Measurements from ENCODE around the gene AKAP6.
"Not testable (repeated sequence)": the region's sequence is repeated elsewhere in the genome, so short reads cannot be mapped to it uniquely, and the experiment has no call there.

AKAP6 gene

DNA sequence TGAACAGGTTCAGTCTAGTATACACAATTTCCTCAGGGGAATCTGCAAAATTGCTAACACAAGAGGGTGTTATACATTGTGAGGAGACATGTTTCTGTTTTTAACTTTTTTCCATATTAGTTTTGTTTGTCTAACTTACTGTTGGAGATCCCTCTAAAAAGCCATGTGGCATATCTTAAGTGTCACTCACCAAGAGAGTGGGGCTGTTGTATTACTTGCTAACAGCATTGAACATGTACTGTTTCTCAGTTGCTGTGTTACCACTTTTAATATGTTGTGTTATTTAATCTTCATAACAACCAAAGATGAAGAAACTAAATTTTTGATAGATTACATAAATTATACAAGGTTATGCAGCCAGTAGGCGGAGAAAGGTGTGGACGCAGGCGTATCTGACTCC, 455.3 kb downstream of the AKAP6 start:
- Histone ChIP-seq H3K9me3 (ENCODE audit: control insufficient read depth, low read length) (no peaks in the 10 kb centered on the region), H3K36me3 (ENCODE audit: control insufficient read depth, insufficient read depth, low read length, severe bottlenecking) (no peaks in the 10 kb centered on the region), H3K4me1 (ENCODE audit: control insufficient read depth, insufficient read depth, low read length) (no peaks in the 10 kb centered on the region), H3K9ac (ENCODE audit: low read length) (no peak overlapping the region), H3K27me3 (replicated peaks; ENCODE audit: control insufficient read depth, insufficient read depth, low read length) (no peaks in the 10 kb centered on the region), H3K4me3 (ENCODE audit: low read length) (no peak overlapping the region)
- no peak for DNase-seq (ENCODE audit: low read depth)

DNA sequence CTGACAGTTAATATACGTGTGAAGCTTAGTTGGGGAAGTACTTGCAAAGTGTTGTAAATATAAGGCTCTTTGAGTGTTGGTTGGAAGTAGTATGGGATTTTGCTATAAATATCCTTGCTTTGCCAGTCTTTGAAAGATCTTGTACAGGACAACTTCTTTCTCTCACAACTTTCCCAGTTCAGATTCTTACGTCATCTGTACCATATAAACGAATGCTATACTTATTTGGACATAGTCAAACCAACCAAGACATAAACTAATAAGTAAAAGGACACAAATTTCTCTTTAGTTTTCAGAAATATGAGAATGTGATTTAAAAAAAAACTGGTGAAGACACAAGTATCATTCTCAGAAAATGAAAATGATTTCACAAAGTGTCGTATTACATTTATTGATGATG, 456.5 kb downstream of the AKAP6 start:
- Histone ChIP-seq H3K9me3 (ENCODE audit: control insufficient read depth, low read length) (no peaks in the 10 kb centered on the region), H3K36me3 (ENCODE audit: control insufficient read depth, insufficient read depth, low read length, severe bottlenecking) (no peaks in the 10 kb centered on the region), H3K9ac (ENCODE audit: low read length) (no peak overlapping the region), H3K4me1 (ENCODE audit: control insufficient read depth, insufficient read depth, low read length) (no peaks in the 10 kb centered on the region), H3K27me3 (replicated peaks; ENCODE audit: control insufficient read depth, insufficient read depth, low read length) (no peaks in the 10 kb centered on the region), H3K4me3 (ENCODE audit: low read length) (no peak overlapping the region)
- DNase-seq (ENCODE audit: low read depth) = no peak

DNA sequence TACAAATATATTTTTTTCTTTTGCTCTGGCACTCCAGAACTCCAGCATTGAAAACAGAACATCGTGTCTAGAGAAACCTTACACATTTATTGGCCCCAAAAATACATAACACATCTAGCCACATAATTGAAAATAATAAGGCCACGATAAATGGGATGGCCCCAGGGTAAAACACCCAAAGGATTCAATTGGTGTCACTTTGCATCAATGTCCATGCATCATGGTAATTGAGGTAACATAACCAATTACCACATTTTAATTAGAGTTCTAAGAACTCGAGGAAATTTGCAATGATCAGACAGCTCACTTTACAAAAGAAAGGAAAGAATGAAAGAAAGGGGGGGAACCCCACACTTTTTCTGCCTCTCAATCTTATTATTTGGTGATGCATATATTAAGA, 457.8 kb downstream of the AKAP6 start:
- Histone ChIP-seq H3K4me1 (ENCODE audit: control insufficient read depth, insufficient read depth, low read length) (no peaks in the 10 kb centered on the region), H3K9ac (ENCODE audit: low read length) (no peak overlapping the region), H3K36me3 (ENCODE audit: control insufficient read depth, insufficient read depth, low read length, severe bottlenecking) (no peaks in the 10 kb centered on the region), H3K9me3 (ENCODE audit: control insufficient read depth, low read length) (no peaks in the 10 kb centered on the region), H3K4me3 (ENCODE audit: low read length) (no peak overlapping the region), H3K27me3 (replicated peaks; ENCODE audit: control insufficient read depth, insufficient read depth, low read length) (no peaks in the 10 kb centered on the region)
- DNase-seq (ENCODE audit: low read depth) = no peak

DNA sequence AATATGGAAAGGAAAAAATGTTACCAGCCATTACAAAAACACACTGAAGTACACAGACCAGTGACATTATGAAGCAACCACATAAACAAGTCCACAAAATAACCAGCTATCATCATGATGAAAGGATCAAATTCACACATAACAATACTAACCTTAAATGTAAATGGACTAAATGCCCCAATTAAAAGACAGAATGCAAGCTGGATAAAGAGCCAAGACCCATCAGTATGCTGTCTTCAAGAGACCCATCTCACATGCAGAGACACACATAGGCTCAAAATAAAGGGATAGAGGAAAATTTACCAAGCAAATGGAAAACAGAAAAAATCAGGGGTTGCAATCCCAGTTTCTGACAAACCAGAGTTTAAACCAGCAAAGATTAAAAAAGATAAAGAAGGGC, 463.9 kb downstream of the AKAP6 start:
- not testable (repeated sequence) for H3K27me3 ChIP-seq (replicated peaks; ENCODE audit: control insufficient read depth, insufficient read depth, low read length); H3K4me3 ChIP-seq (ENCODE audit: low read length); H3K4me1 ChIP-seq (ENCODE audit: control insufficient read depth, insufficient read depth, low read length); DNase-seq (ENCODE audit: low read depth); H3K9ac ChIP-seq (ENCODE audit: low read length); H3K36me3 ChIP-seq (ENCODE audit: control insufficient read depth, insufficient read depth, low read length, severe bottlenecking)
- peaks cover 10% of the 10 kb centered on the region for H3K9me3 ChIP-seq (ENCODE audit: control insufficient read depth, low read length)

DNA sequence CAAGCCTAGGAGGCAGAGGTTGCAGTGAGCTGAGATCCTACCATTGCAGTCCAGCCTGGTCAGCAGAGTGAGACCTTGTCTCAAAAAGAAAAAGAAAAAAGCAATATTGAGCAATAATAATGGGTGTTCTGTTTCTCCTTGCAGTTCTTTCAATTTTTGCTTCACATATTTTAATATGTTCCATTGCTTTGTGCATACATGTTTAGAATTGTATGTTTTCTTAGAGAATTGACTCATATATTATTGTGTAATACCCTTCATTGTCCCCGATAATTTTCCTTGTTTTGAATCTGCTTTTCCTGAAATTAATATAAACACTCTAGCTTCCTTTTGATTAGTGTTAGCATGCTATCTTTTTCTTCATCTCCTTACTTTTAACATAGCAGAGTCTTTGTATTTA, 471.2 kb downstream of the AKAP6 start:
- H3K4me1 ChIP-seq (ENCODE audit: control insufficient read depth, insufficient read depth, low read length) = no peaks in the 10 kb centered on the region
- no peaks in the 10 kb centered on the region for H3K36me3 ChIP-seq (ENCODE audit: control insufficient read depth, insufficient read depth, low read length, severe bottlenecking)
- no peak overlapping the region for H3K9ac ChIP-seq (ENCODE audit: low read length)
- peaks cover 41% of the 10 kb centered on the region for H3K9me3 ChIP-seq (ENCODE audit: control insufficient read depth, low read length)
- peak; percentile 15 for DNase-seq (ENCODE audit: low read depth)
- no peaks in the 10 kb centered on the region for H3K27me3 ChIP-seq (replicated peaks; ENCODE audit: control insufficient read depth, insufficient read depth, low read length)
- H3K4me3 ChIP-seq (ENCODE audit: low read length) = no peak overlapping the region

DNA sequence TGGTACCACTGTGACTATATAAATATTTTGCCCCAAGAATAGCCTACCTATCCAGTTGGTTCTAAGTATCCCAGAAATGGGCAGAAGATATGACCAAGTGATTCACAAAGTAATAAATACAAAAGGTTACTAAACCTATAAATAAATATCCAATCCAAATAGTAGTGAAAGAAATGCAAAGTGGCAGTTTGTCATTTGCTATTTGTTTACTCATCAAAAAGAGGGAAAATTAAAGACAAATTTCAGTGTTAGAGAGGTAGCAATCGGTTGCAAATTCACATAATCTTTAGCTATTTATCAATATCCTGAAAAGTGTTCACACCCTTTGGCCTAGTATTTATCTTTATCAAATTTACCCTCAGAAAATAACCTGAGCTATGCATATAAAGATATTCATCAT, 473.2 kb downstream of the AKAP6 start:
- Histone ChIP-seq H3K27me3 (replicated peaks; ENCODE audit: control insufficient read depth, insufficient read depth, low read length) (no peaks in the 10 kb centered on the region), H3K9me3 (ENCODE audit: control insufficient read depth, low read length) (peaks cover 37% of the 10 kb centered on the region), H3K36me3 (ENCODE audit: control insufficient read depth, insufficient read depth, low read length, severe bottlenecking) (no peaks in the 10 kb centered on the region), H3K4me3 (ENCODE audit: low read length) (no peak overlapping the region), H3K9ac (ENCODE audit: low read length) (no peak overlapping the region), H3K4me1 (ENCODE audit: control insufficient read depth, insufficient read depth, low read length) (no peaks in the 10 kb centered on the region)
- DNase-seq (ENCODE audit: low read depth) = no peak

DNA sequence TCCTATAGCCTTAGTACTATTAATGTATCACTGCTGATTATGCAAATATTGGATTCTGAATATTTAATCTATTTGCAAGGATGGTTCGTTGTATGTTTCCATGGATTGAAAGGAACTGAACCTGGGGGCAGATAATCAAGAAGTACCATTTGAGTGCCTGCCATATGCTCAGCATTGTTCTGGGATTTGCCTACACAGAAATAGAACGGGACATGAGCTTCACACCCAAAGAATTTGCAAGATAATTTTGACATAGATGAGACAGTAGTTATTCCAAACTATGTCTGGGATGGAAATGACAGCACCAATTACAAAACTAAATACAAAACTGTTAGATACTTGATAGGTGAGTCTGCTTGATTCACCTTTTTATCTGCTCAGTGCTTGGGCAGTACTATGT, 476.9 kb downstream of the AKAP6 start:
- H3K9ac ChIP-seq (ENCODE audit: low read length) = no peak overlapping the region
- no peak overlapping the region for H3K4me3 ChIP-seq (ENCODE audit: low read length)
- H3K9me3 ChIP-seq (ENCODE audit: control insufficient read depth, low read length) = peaks cover 28% of the 10 kb centered on the region
- H3K36me3 ChIP-seq (ENCODE audit: control insufficient read depth, insufficient read depth, low read length, severe bottlenecking) = no peaks in the 10 kb centered on the region
- DNase-seq (ENCODE audit: low read depth) = no peak
- no peaks in the 10 kb centered on the region for H3K27me3 ChIP-seq (replicated peaks; ENCODE audit: control insufficient read depth, insufficient read depth, low read length)
- no peaks in the 10 kb centered on the region for H3K4me1 ChIP-seq (ENCODE audit: control insufficient read depth, insufficient read depth, low read length)

DNA sequence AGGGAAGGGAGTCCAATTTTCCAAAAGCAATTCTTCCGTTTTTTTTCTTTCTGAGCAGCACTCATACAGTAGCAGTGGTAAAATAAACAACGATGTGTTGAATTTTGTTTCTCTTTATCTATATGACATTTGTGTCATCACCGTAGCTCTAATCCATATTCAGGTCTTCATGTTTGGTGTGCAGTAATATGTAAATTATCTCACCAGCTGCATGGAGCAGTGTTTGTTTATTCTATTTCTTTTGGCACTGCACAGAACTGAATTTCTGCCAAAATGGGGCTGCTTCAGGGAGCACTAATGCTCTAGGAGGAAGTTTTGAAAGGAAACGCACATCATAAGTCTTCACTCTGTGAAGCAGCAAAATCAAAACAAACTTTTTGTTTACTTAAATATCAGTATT, 479.5 kb downstream of the AKAP6 start:
- Histone ChIP-seq H3K4me1 (ENCODE audit: control insufficient read depth, insufficient read depth, low read length) (no peaks in the 10 kb centered on the region), H3K9ac (ENCODE audit: low read length) (no peak overlapping the region), H3K36me3 (ENCODE audit: control insufficient read depth, insufficient read depth, low read length, severe bottlenecking) (no peaks in the 10 kb centered on the region), H3K9me3 (ENCODE audit: control insufficient read depth, low read length) (peaks cover 12% of the 10 kb centered on the region), H3K4me3 (ENCODE audit: low read length) (peak overlapping the region; percentile 39), H3K27me3 (replicated peaks; ENCODE audit: control insufficient read depth, insufficient read depth, low read length) (no peaks in the 10 kb centered on the region)
- DNase-seq (ENCODE audit: low read depth) = peak; percentile 66

DNA sequence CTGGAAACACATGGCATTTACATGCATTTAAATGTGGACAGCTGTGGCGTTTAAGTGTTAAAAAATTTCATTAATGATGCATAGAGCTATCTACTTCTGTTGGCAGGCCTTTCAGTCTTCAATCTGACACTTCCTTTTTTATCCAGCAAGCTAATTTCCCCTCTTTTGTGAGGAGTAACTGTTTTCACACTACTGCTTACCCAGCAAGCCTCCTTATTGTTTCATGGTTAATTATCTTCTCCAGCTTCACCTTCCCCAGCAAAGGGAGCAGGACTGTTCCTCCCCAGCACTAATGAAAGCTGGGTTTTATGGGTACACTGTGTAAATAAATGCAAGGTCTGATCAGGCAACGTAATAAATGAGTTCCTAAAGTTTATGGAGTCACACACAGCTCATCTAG, 480.2 kb downstream of the AKAP6 start:
- Histone ChIP-seq H3K4me1 (ENCODE audit: control insufficient read depth, insufficient read depth, low read length) (no peaks in the 10 kb centered on the region), H3K4me3 (ENCODE audit: low read length) (no peak overlapping the region), H3K36me3 (ENCODE audit: control insufficient read depth, insufficient read depth, low read length, severe bottlenecking) (no peaks in the 10 kb centered on the region), H3K27me3 (replicated peaks; ENCODE audit: control insufficient read depth, insufficient read depth, low read length) (no peaks in the 10 kb centered on the region), H3K9ac (ENCODE audit: low read length) (no peak overlapping the region), H3K9me3 (ENCODE audit: control insufficient read depth, low read length) (peaks cover 6% of the 10 kb centered on the region)
- no peak for DNase-seq (ENCODE audit: low read depth)

DNA sequence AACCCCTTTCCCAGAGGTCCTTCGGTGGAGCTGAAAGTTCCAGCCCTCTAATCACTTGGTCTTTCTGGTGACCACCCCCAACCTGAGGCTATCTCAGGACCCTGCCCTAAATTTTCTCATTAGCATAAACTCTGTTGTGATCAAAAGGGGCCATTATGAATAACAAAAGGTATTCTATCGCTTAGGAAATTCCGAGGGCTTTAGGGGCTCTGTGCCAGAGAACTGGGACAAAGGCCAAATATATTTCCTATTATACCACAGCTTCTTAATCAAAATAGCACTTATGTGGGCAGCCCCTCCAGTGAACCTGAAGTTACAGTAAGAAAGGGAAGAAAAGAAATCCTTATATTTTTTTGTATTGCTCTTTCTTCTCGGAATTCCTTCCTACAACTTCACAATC, 484.3 kb downstream of the AKAP6 start:
- H3K4me3 ChIP-seq (ENCODE audit: low read length) = no peak overlapping the region
- H3K27me3 ChIP-seq (replicated peaks; ENCODE audit: control insufficient read depth, insufficient read depth, low read length) = no peaks in the 10 kb centered on the region
- no peaks in the 10 kb centered on the region for H3K9me3 ChIP-seq (ENCODE audit: control insufficient read depth, low read length)
- DNase-seq (ENCODE audit: low read depth) = no peak
- H3K36me3 ChIP-seq (ENCODE audit: control insufficient read depth, insufficient read depth, low read length, severe bottlenecking) = no peaks in the 10 kb centered on the region
- H3K9ac ChIP-seq (ENCODE audit: low read length) = no peak overlapping the region
- H3K4me1 ChIP-seq (ENCODE audit: control insufficient read depth, insufficient read depth, low read length) = no peaks in the 10 kb centered on the region

DNA sequence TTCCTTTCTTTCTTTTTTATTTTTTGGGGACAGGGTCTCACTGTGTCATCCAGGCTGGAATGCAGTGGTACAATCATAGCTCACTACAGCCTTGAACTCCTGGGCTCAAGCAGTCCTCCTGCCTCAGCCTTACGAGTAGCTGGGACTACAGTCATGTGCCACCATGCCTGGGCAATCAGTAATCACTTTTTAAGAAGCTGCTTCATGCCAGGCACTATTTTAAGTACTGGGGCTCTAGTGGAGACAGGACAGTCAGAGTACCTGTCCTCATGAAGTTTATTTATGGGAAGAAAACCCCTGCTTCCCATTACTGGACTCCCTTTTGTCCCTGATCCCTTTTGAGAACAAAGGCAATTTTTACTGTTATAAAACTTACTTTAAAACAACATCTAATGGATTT, 485.6 kb downstream of the AKAP6 start:
- H3K9me3 ChIP-seq (ENCODE audit: control insufficient read depth, low read length) = no peaks in the 10 kb centered on the region
- H3K4me3 ChIP-seq (ENCODE audit: low read length) = no peak overlapping the region
- H3K36me3 ChIP-seq (ENCODE audit: control insufficient read depth, insufficient read depth, low read length, severe bottlenecking) = no peaks in the 10 kb centered on the region
- H3K9ac ChIP-seq (ENCODE audit: low read length) = no peak overlapping the region
- no peaks in the 10 kb centered on the region for H3K4me1 ChIP-seq (ENCODE audit: control insufficient read depth, insufficient read depth, low read length)
- DNase-seq (ENCODE audit: low read depth) = no peak
- no peaks in the 10 kb centered on the region for H3K27me3 ChIP-seq (replicated peaks; ENCODE audit: control insufficient read depth, insufficient read depth, low read length)

DNA sequence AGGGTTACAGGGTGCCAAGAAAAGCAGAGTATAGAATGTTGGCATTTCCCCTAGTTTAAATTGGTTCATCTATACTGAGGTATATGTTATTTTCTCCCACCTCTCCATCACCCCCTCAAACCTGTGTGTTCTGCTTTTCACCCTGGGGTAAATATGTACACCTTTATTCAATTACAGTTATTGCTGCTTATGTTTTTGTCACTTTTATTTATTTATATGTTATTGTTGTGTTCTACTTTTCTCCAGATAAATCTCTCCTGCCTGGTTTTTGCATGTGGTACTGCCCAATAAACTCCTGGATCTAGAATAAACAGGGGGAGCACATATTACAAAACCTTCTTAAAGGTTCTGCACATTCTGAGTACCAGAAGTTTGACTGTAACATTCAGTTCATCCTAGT, 487.5 kb downstream of the AKAP6 start:
- no peak overlapping the region for H3K4me3 ChIP-seq (ENCODE audit: low read length)
- no peak for DNase-seq (ENCODE audit: low read depth)

More for the DNA sequence above, 487.5 kb downstream of the AKAP6 start:
- no peaks in the 10 kb centered on the region for H3K9me3 ChIP-seq (ENCODE audit: control insufficient read depth, low read length)
- no peak overlapping the region for H3K9ac ChIP-seq (ENCODE audit: low read length)
- no peaks in the 10 kb centered on the region for H3K36me3 ChIP-seq (ENCODE audit: control insufficient read depth, insufficient read depth, low read length, severe bottlenecking)
- H3K27me3 ChIP-seq (replicated peaks; ENCODE audit: control insufficient read depth, insufficient read depth, low read length) = no peaks in the 10 kb centered on the region
- no peaks in the 10 kb centered on the region for H3K4me1 ChIP-seq (ENCODE audit: control insufficient read depth, insufficient read depth, low read length)

Measured in adipocyte (in vitro differentiated cells).